OCI-LY7 (cell line): Measurements from ENCODE around the gene SPATA2. TPM values are rescaled to one million over a fixed set of nuclear protein-coding genes. Genes with fewer than 3 reads are reported as not detected.

Experiments
- BruUV-seq: library from RNA; stranded (reverse); fragments of 400-500 nt; replicated peaks from 2 replicates; lab custom pipeline; 2021; lab: Mats Ljungman, UMichigan
- CTCF ChIA-PET: fragments of 300-600 bp; sonication (Branson Sonifier 250); formaldehyde crosslinking; loops from one replicate; lab custom pipeline; 2022; ENCODE audit warnings: antibody characterized with exemption; ENCODE audit not compliant: unreplicated experiment; lab: Charles Lee
- POLR2A ChIA-PET: fragments of 300-600 bp; sonication (Branson Sonifier 250); formaldehyde crosslinking; loops from one replicate; lab custom pipeline; 2022; ENCODE audit warnings: antibody characterized with exemption; lab: Charles Lee
- DNase-seq: peaks from one replicate; pipeline ENCODE4 v3.0.0-alpha.2; 2015; ENCODE audit warnings: low spot score
- H2AFZ ChIP-seq: fragments of 200-600 bp; sonication (generic), shearing (Covaris generic); 2 replicates; pipeline ENCODE4 v1.6.1; 2014; ENCODE audit warnings: mild to moderate bottlenecking, antibody characterized with exemption, low read length, moderate library complexity
- H3K27ac ChIP-seq: fragments of 200-600 bp; sonication (generic); 2 replicates; pipeline ENCODE4 v1.5.1; 2014; ENCODE audit warnings: mixed run types, low read depth, mild to moderate bottlenecking, moderate library complexity, low read length, inconsistent platforms; ENCODE audit not compliant: poor library complexity, severe bottlenecking
- H3K36me3 ChIP-seq: fragments of 200-600 bp; sonication (generic); 2 replicates; pipeline ENCODE4 v1.6.1; 2014; ENCODE audit warnings: mild to moderate bottlenecking, antibody characterized with exemption, low read length, moderate library complexity, mixed read lengths; ENCODE audit not compliant: insufficient read depth
- H3K4me1 ChIP-seq: fragments of 200-600 bp; sonication (generic); 2 replicates; pipeline ENCODE4 v1.5.1; 2014; ENCODE audit warnings: mild to moderate bottlenecking, low read length; ENCODE audit not compliant: insufficient read depth, poor library complexity, severe bottlenecking
- H3K4me2 ChIP-seq: fragments of 200-600 bp; sonication (generic); 2 replicates; pipeline ENCODE4 v1.6.1; 2014; ENCODE audit warnings: mild to moderate bottlenecking, low read length
- H3K4me3 ChIP-seq: fragments of 200-600 bp; sonication (generic); 2 replicates; pipeline ENCODE4 v1.5.1; 2014; ENCODE audit warnings: mild to moderate bottlenecking, low read depth, low read length; ENCODE audit not compliant: poor library complexity, severe bottlenecking
- H3K79me2 ChIP-seq: fragments of 200-600 bp; sonication (generic); 2 replicates; pipeline ENCODE4 v1.6.1; 2016; ENCODE audit warnings: low read depth, mild to moderate bottlenecking, low read length, moderate library complexity, mixed read lengths; ENCODE audit not compliant: insufficient read depth
- H3K9me2 ChIP-seq: fragments of 200-600 bp; sonication (generic); 2 replicates; pipeline ENCODE4 v1.6.1; 2016; ENCODE audit warnings: mild to moderate bottlenecking, low read length, mixed read lengths; ENCODE audit not compliant: insufficient read depth
- H3K9me3 ChIP-seq: fragments of 200-600 bp; sonication (generic); 2 replicates; pipeline ENCODE4 v1.6.1; 2014; ENCODE audit warnings: mild to moderate bottlenecking, mixed run types, low read length, mixed read lengths
- H4K20me1 ChIP-seq: fragments of 200-600 bp; sonication (generic); 2 replicates; pipeline ENCODE4 v1.6.1; 2014; ENCODE audit warnings: mild to moderate bottlenecking, antibody characterized with exemption, low read length, moderate library complexity, mixed read lengths; ENCODE audit not compliant: insufficient read depth
- CTCF ChIP-seq: fragments of 200-600 bp; sonication (generic); conservative IDR thresholded peaks from 2 replicates; pipeline ENCODE4 v1.5.1; 2014; ENCODE audit warnings: mild to moderate bottlenecking, antibody characterized with exemption, low read length, moderate library complexity, mixed read lengths
- EZH2phosphoT487 ChIP-seq: fragments of 200-600 bp; sonication (generic); IDR thresholded peaks from 2 replicates; pipeline ENCODE4 v1.6.1; 2018; ENCODE audit warnings: low read depth, borderline replicate concordance, mild to moderate bottlenecking, mixed run types, antibody characterized with exemption, low read length, moderate library complexity, mixed read lengths
- intact Hi-C: fragments of 100-400 bp; cut with micrococcal nuclease; formaldehyde crosslinking; loops from one replicate; pipeline ENCODE4 v1.10.0; 2022; ENCODE audit not compliant: unreplicated experiment
- total RNA-seq, 2 experiments: library from RNA; depleted of rRNA in 1 of 2; stranded (reverse); fragments of >200 nt in 1 of 2; shearing (Covaris generic) in 1 of 2; gene quantifications; 2 replicates each; pipeline ENCODE4 v1.2.3, GENCODE V29; 2014 to 2022

The SPATA2 gene
- total RNA-seq, 2 experiments from 2014 or later = 3.9 to 8.1 TPM

GRCh38 chr20:49887251-49888211 is 27.8 kb downstream of the SPATA2 start:
- intact Hi-C loops = loop anchor here (1.0 to 5.0 kb wide), 3 partner anchors 40 to 346 kb away; no protein-coding TSS in a partner anchor
- no peak overlapping the region for H2AFZ ChIP-seq
- no peaks in the 10 kb centered on the region for H3K9me3 ChIP-seq
- no peak overlapping the region for H3K4me3 ChIP-seq
- ChIA-PET CTCF (interaction anchor here (1.0 to 1.3 kb wide), 2 partner anchors 276 to 471 kb away, joined by 3 to 4 read pairs; no protein-coding TSS in a partner anchor), POLR2A (no interaction called here)
- no peaks in the 10 kb centered on the region for H4K20me1 ChIP-seq
- no peak overlapping the region for H3K27ac ChIP-seq
- peaks cover 5% of the 10 kb centered on the region for H3K4me1 ChIP-seq
- DNase-seq = no peak
- no peaks in the 10 kb centered on the region for H3K9me2 ChIP-seq
- peaks cover 42% of the 10 kb centered on the region; the same call in 1 of the 2 replicates for H3K36me3 ChIP-seq
- no peaks in the 10 kb centered on the region for H3K79me2 ChIP-seq
- H3K4me2 ChIP-seq = no peak overlapping the region
- no TSS peak for BruUV-seq
- no peak for TF ChIP-seq EZH2phosphoT487
- no peak for TF ChIP-seq CTCF

- POLR2A ChIA-PET = interaction anchor here (0.9 kb wide), 1 partner anchor 318 kb away, joined by 3 read pairs; no protein-coding TSS in a partner anchor
- Histone ChIP-seq H3K4me3 (no peak overlapping the region), H3K27ac (no peak overlapping the region), H4K20me1 (no peaks in the 10 kb centered on the region), H3K4me1 (peaks cover 5% of the 10 kb centered on the region), H3K9me3 (no peaks in the 10 kb centered on the region), H3K79me2 (no peaks in the 10 kb centered on the region), H3K9me2 (no peaks in the 10 kb centered on the region), H3K4me2 (no peak overlapping the region), H2AFZ (no peak overlapping the region), H3K36me3 (peaks cover 42% of the 10 kb centered on the region; the same call in 1 of the 2 replicates)
- intact Hi-C loops = loop anchor here (5.0 kb wide), 1 partner anchor 41 kb away; no protein-coding TSS in a partner anchor
- BruUV-seq = no TSS peak
- TF ChIP-seq EZH2phosphoT487 = no peak
- TF ChIP-seq CTCF = no peak
- CTCF ChIA-PET = interaction anchor here (0.6 to 1.3 kb wide), 3 partner anchors 13 to 275 kb away, joined by 3 to 7 read pairs (median 4); no protein-coding TSS in a partner anchor
- DNase-seq = no peak
These were observed 28.6 kb downstream of the SPATA2 start for GRCh38 chr20:49886571-49887213.
